Vagina (tissue), 2 donors: Measurements from ENCODE around the gene ADAMTS15. TPM values are rescaled to one million over a fixed set of nuclear protein-coding genes. Genes with fewer than 3 reads are reported as not detected.

ENCODE experiments used
- DNase-seq, 2 donors: peaks; one replicate each; pipeline ENCODE4 v3.0.0-alpha.2; 2017; ENCODE audit errors: extremely low spot score in 2 of 2
- H3K27ac ChIP-seq: fragments of 200-600 bp; sonication (generic); one replicate; pipeline ENCODE4 v1.5.1; 2019
- H3K27me3 ChIP-seq: fragments of 200-600 bp; sonication (generic); one replicate; pipeline ENCODE4 v1.5.1; 2019
- H3K36me3 ChIP-seq, 2 donors: fragments of 200-600 bp; sonication (generic); one replicate each; pipeline ENCODE4 v1.5.1; 2017 to 2019
- H3K4me1 ChIP-seq: fragments of 200-600 bp; sonication (generic); one replicate; pipeline ENCODE4 v1.5.1; 2019
- H3K4me3 ChIP-seq, 2 donors: fragments of 200-600 bp; sonication (generic); 1 replicate in 1 of 2; 2 replicates in 1 of 2; pipeline ENCODE4 v1.5.1; 2016 to 2019
- H3K9me3 ChIP-seq: fragments of 200-600 bp; sonication (generic); one replicate; pipeline ENCODE4 v1.5.1; 2019
- POLR2A ChIP-seq, 2 donors: fragments of 450-650 bp; IDR thresholded peaks; one replicate each; pipeline ENCODE4 v1.6.1; 2017; ENCODE audit warnings: antibody characterized with exemption in 2 of 2, mild to moderate bottlenecking in 2 of 2, moderate library complexity in 2 of 2
- POLR2AphosphoS5 ChIP-seq, 2 donors: sonication (generic); formaldehyde crosslinking; IDR thresholded peaks; one replicate each; pipeline ENCODE4 v1.9.0; 2017; ENCODE audit warnings: antibody characterized with exemption in 2 of 2, mild to moderate bottlenecking in 2 of 2, low read depth in 1 of 2; ENCODE audit not compliant: insufficient read depth in 1 of 2
- intact Hi-C: fragments of 100-400 bp; cut with DNase I; formaldehyde crosslinking; loops from one replicate; pipeline ENCODE4 v1.15.1; 2023
- total RNA-seq: library from RNA; depleted of rRNA; stranded (reverse); fragments of >200 nt; gene quantifications from one replicate; pipeline ENCODE4 v1.2.3, GENCODE V29; 2016
- TF ChIP-seq, protein P1 (sequence below), 3 experiments: fragments of 450-650 bp in 2 of 3; fragments of 200-600 bp in 1 of 3; sonication (generic) in 1 of 3; IDR thresholded peaks; one replicate each; pipeline ENCODE4 v1.5.1; 2017 to 2019; ENCODE audit warnings: antibody characterized with exemption in 3 of 3, mild to moderate bottlenecking in 2 of 3, moderate library complexity in 2 of 3

ADAMTS15 gene
- total RNA-seq, 1 donor from 2014 or later, result 12.0 TPM

DNA sequence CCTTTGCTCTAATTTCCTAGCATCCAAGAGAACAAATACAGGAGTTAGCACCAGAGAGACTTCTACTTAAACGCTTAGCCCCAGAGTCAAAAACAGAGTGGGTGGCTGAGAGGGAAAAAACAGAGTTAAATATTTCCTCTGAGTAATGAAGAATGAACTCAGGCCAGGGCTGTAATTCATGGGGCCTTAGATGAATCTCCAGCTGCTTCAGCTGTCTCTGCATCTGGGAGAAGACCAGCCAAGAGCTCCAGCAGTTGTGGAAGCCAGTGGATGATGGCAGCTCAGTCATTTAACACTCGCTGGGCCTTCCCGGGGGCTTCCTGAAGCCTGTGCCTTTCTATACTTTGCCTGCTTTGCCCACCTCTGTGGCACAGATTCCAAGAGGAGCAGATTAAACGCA, 5.7 kb upstream of the ADAMTS15 start:
- Histone ChIP-seq H3K36me3 (no peaks in the 10 kb centered on the region), H3K4me1 (no peaks in the 10 kb centered on the region), H3K27me3 (no peaks in the 10 kb centered on the region), H3K9me3 (no peaks in the 10 kb centered on the region), H3K4me3 (no peak overlapping the region), H3K27ac (peak overlapping the region; percentile 20)
- intact Hi-C loops, result loop anchor here (10.0 kb wide), 1 partner anchor 232 kb away; no protein-coding TSS in a partner anchor
- no peak for TF ChIP-seq POLR2A (IDR thresholded peaks at IDR 0.05)
- no peak for TF ChIP-seq POLR2AphosphoS5 (IDR thresholded peaks at IDR 0.05; ENCODE audit: insufficient read depth in 1 of 2, low read depth in 1 of 2)
- TF ChIP-seq, protein P1, sequence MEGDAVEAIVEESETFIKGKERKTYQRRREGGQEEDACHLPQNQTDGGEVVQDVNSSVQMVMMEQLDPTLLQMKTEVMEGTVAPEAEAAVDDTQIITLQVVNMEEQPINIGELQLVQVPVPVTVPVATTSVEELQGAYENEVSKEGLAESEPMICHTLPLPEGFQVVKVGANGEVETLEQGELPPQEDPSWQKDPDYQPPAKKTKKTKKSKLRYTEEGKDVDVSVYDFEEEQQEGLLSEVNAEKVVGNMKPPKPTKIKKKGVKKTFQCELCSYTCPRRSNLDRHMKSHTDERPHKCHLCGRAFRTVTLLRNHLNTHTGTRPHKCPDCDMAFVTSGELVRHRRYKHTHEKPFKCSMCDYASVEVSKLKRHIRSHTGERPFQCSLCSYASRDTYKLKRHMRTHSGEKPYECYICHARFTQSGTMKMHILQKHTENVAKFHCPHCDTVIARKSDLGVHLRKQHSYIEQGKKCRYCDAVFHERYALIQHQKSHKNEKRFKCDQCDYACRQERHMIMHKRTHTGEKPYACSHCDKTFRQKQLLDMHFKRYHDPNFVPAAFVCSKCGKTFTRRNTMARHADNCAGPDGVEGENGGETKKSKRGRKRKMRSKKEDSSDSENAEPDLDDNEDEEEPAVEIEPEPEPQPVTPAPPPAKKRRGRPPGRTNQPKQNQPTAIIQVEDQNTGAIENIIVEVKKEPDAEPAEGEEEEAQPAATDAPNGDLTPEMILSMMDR (IDR thresholded peaks at IDR 0.05), result no peak
- no peak for DNase-seq

DNA sequence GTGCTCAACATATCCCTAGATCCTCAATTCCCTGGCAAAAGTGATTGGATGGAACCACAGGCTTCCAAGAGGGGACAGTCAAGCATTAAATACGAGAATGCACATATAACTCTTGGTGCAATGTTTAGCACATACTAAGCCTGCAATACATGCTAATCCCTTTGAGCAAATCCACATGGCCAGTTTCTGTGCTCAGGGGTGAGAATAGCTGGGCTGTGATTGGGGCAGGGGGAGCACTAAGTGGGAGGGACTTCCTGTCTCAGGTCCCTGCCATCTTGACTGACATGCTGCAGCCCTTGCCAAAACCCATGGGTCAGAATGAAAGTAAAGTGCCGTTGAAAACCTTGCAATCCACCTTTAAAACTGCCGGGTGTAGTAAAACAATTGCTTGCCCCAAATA, 2.7 kb upstream of the ADAMTS15 start:
- Histone ChIP-seq H3K36me3 (no peaks in the 10 kb centered on the region), H3K4me1 (peaks cover 28% of the 10 kb centered on the region), H3K27ac (no peak overlapping the region), H3K9me3 (no peaks in the 10 kb centered on the region), H3K4me3 (no peak overlapping the region), H3K27me3 (no peaks in the 10 kb centered on the region)
- no peak for DNase-seq
- TF ChIP-seq, protein P1 (IDR thresholded peaks at IDR 0.05), result no peak
- TF ChIP-seq POLR2A (IDR thresholded peaks at IDR 0.05), result no peak
- TF ChIP-seq POLR2AphosphoS5 (IDR thresholded peaks at IDR 0.05; ENCODE audit: insufficient read depth in 1 of 2, low read depth in 1 of 2), result no peak
- intact Hi-C loops, result loop anchor here (10.0 kb wide), 1 partner anchor 229 kb away; no protein-coding TSS in a partner anchor

DNA sequence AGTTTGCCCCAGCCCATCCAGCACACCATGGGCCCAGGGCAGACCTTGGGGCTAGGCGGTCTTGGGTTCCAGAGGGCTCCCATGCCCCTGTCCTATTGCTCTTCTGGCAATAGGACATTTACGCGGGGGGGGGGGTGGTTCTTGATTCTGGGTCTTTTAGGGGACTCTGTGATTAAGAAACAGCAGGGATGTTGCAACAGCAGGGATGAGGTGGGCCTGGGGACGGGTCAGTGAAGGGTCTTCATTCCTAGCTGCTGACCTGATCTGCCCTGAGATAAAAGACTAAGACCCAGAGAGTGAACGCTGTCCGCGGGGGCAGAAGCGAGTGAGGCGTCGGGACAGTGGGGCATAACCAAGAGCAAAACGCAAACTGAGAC, 418 bp upstream of the ADAMTS15 start:
- DNase-seq, result no peak
- H3K9me3 ChIP-seq, result no peaks in the 10 kb centered on the region
- no peak for TF ChIP-seq POLR2AphosphoS5 (IDR thresholded peaks at IDR 0.05; ENCODE audit: insufficient read depth in 1 of 2, low read depth in 1 of 2)
- no peak for TF ChIP-seq POLR2A (IDR thresholded peaks at IDR 0.05)
- TF ChIP-seq, protein P1 (IDR thresholded peaks at IDR 0.05), result no peak
- peak overlapping the region; percentile 54 to 74 for H3K4me3 ChIP-seq
- intact Hi-C loops, result loop anchor here (10.0 kb wide), 1 partner anchor 227 kb away; no protein-coding TSS in a partner anchor
- peak overlapping the region; percentile 68 for H3K27ac ChIP-seq
- H3K36me3 ChIP-seq, result no peaks in the 10 kb centered on the region
- no peaks in the 10 kb centered on the region for H3K27me3 ChIP-seq
- H3K4me1 ChIP-seq, result peaks cover 36% of the 10 kb centered on the region

DNA sequence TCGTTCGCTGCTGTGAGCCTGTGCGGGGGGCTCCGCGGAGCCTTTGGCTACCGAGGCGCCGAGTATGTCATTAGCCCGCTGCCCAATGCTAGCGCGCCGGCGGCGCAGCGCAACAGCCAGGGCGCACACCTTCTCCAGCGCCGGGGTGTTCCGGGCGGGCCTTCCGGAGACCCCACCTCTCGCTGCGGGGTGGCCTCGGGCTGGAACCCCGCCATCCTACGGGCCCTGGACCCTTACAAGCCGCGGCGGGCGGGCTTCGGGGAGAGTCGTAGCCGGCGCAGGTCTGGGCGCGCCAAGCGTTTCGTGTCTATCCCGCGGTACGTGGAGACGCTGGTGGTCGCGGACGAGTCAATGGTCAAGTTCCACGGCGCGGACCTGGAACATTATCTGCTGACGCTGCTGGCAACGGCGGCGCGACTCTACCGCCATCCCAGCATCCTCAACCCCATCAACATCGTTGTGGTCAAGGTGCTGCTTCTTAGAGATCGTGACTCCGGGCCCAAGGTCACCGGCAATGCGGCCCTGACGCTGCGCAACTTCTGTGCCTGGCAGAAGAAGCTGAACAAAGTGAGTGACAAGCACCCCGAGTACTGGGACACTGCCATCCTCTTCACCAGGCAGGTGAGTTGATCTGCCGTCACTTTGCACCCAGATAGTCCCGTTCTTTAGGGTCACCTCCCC, 1.0 kb downstream of the ADAMTS15 start:
- peaks cover 38% of the 10 kb centered on the region for H3K4me1 ChIP-seq

More for the DNA sequence above, 1.0 kb downstream of the ADAMTS15 start:
- intact Hi-C loops, result loop anchor here (10.0 kb wide), 1 partner anchor 225 kb away; no protein-coding TSS in a partner anchor
- peak overlapping the region; percentile 54 to 74 for H3K4me3 ChIP-seq
- DNase-seq, result no peak
- H3K36me3 ChIP-seq, result no peaks in the 10 kb centered on the region
- no peaks in the 10 kb centered on the region for H3K27me3 ChIP-seq
- H3K9me3 ChIP-seq, result no peaks in the 10 kb centered on the region
- H3K27ac ChIP-seq, result peak overlapping the region; percentile 68
- TF ChIP-seq POLR2AphosphoS5 (IDR thresholded peaks at IDR 0.05; ENCODE audit: insufficient read depth in 1 of 2, low read depth in 1 of 2), result no peak
- no peak for TF ChIP-seq POLR2A (IDR thresholded peaks at IDR 0.05)
- TF ChIP-seq, protein P1 (IDR thresholded peaks at IDR 0.05), result no peak
